ENCODE measurements around the gene RPL39L.
"Not testable (repeated sequence)": the region's sequence is repeated elsewhere in the genome, so short reads cannot be mapped to it uniquely, and the experiment has no call there.

DNA sequence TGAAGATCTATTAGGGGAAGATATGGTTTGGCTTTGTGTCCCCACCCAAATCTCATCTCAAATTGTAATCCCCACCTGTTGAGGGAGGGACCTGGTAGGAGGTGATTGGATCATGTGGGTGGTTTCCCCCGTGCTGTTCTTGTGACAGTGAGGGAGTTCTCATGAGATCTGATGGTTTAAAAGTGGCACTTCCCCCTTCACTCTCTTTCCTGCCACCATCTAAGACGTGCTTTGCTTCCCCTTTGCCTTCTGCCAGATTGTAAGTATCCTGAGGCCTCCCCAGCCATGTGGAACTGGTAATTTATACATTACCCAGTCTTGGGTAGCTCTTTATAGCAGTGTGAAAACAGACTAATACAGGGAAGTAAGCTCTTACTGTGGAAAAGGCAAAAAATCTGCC, 6.1 kb downstream of the RPL39L start:
- TF ChIP-seq, protein P1, sequence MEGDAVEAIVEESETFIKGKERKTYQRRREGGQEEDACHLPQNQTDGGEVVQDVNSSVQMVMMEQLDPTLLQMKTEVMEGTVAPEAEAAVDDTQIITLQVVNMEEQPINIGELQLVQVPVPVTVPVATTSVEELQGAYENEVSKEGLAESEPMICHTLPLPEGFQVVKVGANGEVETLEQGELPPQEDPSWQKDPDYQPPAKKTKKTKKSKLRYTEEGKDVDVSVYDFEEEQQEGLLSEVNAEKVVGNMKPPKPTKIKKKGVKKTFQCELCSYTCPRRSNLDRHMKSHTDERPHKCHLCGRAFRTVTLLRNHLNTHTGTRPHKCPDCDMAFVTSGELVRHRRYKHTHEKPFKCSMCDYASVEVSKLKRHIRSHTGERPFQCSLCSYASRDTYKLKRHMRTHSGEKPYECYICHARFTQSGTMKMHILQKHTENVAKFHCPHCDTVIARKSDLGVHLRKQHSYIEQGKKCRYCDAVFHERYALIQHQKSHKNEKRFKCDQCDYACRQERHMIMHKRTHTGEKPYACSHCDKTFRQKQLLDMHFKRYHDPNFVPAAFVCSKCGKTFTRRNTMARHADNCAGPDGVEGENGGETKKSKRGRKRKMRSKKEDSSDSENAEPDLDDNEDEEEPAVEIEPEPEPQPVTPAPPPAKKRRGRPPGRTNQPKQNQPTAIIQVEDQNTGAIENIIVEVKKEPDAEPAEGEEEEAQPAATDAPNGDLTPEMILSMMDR (tag by site-specific recombination; IDR thresholded peaks at IDR 0.05), result not testable (repeated sequence)
- TF ChIP-seq, protein P2, sequence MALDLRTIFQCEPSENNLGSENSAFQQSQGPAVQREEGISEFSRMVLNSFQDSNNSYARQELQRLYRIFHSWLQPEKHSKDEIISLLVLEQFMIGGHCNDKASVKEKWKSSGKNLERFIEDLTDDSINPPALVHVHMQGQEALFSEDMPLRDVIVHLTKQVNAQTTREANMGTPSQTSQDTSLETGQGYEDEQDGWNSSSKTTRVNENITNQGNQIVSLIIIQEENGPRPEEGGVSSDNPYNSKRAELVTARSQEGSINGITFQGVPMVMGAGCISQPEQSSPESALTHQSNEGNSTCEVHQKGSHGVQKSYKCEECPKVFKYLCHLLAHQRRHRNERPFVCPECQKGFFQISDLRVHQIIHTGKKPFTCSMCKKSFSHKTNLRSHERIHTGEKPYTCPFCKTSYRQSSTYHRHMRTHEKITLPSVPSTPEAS (tag by site-specific recombination; IDR thresholded peaks at IDR 0.05), result not testable (repeated sequence)
- TF ChIP-seq ZNF140 (tag by site-specific recombination; IDR thresholded peaks at IDR 0.05); ZNF274 (IDR thresholded peaks at IDR 0.05; ENCODE audit: low read length); ZNF274 (tag by site-specific recombination; IDR thresholded peaks at IDR 0.05; ENCODE audit: borderline replicate concordance); HOXC10 (CRISPR knock-in tag; IDR thresholded peaks at IDR 0.05); ZNF292 (tag by site-specific recombination; IDR thresholded peaks at IDR 0.05; ENCODE audit: borderline replicate concordance, low read depth); ZNF670 (tag by site-specific recombination; IDR thresholded peaks at IDR 0.05; ENCODE audit: low read depth); ZNF629 (tag by site-specific recombination; IDR thresholded peaks at IDR 0.05); BCL11B (tag by site-specific recombination; IDR thresholded peaks at IDR 0.05; ENCODE audit: low read depth): not testable (repeated sequence)
- TF ChIP-seq, protein P3, sequence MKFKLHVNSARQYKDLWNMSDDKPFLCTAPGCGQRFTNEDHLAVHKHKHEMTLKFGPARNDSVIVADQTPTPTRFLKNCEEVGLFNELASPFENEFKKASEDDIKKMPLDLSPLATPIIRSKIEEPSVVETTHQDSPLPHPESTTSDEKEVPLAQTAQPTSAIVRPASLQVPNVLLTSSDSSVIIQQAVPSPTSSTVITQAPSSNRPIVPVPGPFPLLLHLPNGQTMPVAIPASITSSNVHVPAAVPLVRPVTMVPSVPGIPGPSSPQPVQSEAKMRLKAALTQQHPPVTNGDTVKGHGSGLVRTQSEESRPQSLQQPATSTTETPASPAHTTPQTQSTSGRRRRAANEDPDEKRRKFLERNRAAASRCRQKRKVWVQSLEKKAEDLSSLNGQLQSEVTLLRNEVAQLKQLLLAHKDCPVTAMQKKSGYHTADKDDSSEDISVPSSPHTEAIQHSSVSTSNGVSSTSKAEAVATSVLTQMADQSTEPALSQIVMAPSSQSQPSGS (tag by site-specific recombination; IDR thresholded peaks at IDR 0.05; ENCODE audit: low read depth), result not testable (repeated sequence)
- TF ChIP-seq, protein P4, sequence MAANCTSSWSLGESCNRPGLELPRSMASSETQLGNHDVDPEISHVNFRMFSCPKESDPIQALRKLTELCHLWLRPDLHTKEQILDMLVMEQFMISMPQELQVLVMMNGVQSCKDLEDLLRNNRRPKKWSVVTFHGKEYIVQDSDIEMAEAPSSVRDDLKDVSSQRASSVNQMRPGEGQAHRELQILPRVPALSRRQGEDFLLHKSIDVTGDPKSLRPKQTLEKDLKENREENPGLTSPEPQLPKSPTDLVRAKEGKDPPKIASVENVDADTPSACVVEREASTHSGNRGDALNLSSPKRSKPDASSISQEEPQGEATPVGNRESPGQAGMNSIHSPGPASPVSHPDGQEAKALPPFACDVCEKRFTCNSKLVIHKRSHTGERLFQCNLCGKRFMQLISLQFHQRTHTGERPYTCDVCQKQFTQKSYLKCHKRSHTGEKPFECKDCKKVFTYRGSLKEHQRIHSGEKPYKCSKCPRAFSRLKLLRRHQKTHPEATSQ (tag by site-specific recombination; IDR thresholded peaks at IDR 0.05), result not testable (repeated sequence)
- TF ChIP-seq, protein P5, sequence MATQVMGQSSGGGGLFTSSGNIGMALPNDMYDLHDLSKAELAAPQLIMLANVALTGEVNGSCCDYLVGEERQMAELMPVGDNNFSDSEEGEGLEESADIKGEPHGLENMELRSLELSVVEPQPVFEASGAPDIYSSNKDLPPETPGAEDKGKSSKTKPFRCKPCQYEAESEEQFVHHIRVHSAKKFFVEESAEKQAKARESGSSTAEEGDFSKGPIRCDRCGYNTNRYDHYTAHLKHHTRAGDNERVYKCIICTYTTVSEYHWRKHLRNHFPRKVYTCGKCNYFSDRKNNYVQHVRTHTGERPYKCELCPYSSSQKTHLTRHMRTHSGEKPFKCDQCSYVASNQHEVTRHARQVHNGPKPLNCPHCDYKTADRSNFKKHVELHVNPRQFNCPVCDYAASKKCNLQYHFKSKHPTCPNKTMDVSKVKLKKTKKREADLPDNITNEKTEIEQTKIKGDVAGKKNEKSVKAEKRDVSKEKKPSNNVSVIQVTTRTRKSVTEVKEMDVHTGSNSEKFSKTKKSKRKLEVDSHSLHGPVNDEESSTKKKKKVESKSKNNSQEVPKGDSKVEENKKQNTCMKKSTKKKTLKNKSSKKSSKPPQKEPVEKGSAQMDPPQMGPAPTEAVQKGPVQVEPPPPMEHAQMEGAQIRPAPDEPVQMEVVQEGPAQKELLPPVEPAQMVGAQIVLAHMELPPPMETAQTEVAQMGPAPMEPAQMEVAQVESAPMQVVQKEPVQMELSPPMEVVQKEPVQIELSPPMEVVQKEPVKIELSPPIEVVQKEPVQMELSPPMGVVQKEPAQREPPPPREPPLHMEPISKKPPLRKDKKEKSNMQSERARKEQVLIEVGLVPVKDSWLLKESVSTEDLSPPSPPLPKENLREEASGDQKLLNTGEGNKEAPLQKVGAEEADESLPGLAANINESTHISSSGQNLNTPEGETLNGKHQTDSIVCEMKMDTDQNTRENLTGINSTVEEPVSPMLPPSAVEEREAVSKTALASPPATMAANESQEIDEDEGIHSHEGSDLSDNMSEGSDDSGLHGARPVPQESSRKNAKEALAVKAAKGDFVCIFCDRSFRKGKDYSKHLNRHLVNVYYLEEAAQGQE (tag by site-specific recombination; IDR thresholded peaks at IDR 0.05), result not testable (repeated sequence)
